Gastrocnemius medialis (tissue), 4 donors: ENCODE data around the gene CASK. TPM values are rescaled to one million over a fixed set of nuclear protein-coding genes. Genes with fewer than 3 reads are reported as not detected.
A peak's percentile ranks its signal among the peaks of the same experiment; 100 is the strongest.

ENCODE experiments used
- ATAC-seq, 2 donors: fragments of 150-250 bp; one replicate each; pipeline ENCODE4 v1.9.1; 2016
- DNase-seq, 2 donors: peaks; one replicate each; pipeline ENCODE4 v3.0.0-alpha.2; 2019
- H3K27ac ChIP-seq, 4 donors: fragments of 200-600 bp; sonication (generic); 1 replicate in 1 of 4; 2 replicates in 3 of 4; pipeline ENCODE4 v1.5.1; 2016 to 2018; ENCODE audit warnings: mild to moderate bottlenecking in 2 of 4, moderate library complexity in 1 of 4
- H3K27me3 ChIP-seq, 3 donors: fragments of 200-600 bp; sonication (generic) in 2 of 3; 1 replicate in 1 of 3; 2 replicates in 2 of 3; pipeline versions ENCODE4 v1.5.1 to v1.6.0; 2016 to 2019; ENCODE audit warnings: mild to moderate bottlenecking in 1 of 3, moderate library complexity in 1 of 3
- H3K36me3 ChIP-seq, 2 donors: fragments of 200-600 bp; sonication (generic) in 1 of 2; one replicate each; pipeline ENCODE4 v1.5.1; 2017 to 2018
- H3K4me1 ChIP-seq, 2 donors: fragments of 200-600 bp; sonication (generic) in 1 of 2; one replicate each; pipeline ENCODE4 v1.5.1; 2016 to 2017; ENCODE audit warnings: mild to moderate bottlenecking in 2 of 2
- H3K4me3 ChIP-seq, 4 donors: fragments of 200-600 bp; sonication (generic) in 3 of 4; 1 replicate in 1 of 4; 2 replicates in 3 of 4; pipeline ENCODE4 v1.5.1; 2016 to 2019; ENCODE audit warnings: mild to moderate bottlenecking in 2 of 4
- H3K9me3 ChIP-seq, 3 donors: fragments of 200-600 bp; sonication (generic) in 2 of 3; 1 replicate in 1 of 3; 2 replicates in 2 of 3; pipeline ENCODE4 v1.5.1; 2016 to 2019
- CTCF ChIP-seq, 5 experiments: fragments of 450-650 bp in 3 of 5; fragments of 200-600 bp in 2 of 5; sonication (generic) in 2 of 5; IDR thresholded peaks in 4 of 5; conservative IDR thresholded peaks in 1 of 5; 1 replicate in 4 of 5; 2 replicates in 1 of 5; pipeline ENCODE4 v1.5.1; 2016 to 2019; ENCODE audit warnings: antibody characterized with exemption in 5 of 5, mild to moderate bottlenecking in 3 of 5, moderate library complexity in 3 of 5
- POLR2A ChIP-seq, 2 donors: fragments of 450-650 bp; IDR thresholded peaks; one replicate each; pipeline ENCODE4 v1.6.1; 2017; ENCODE audit warnings: antibody characterized with exemption in 2 of 2, mild to moderate bottlenecking in 2 of 2, moderate library complexity in 2 of 2
- in situ Hi-C, 4 donors: fragments of 200-750 bp; cut with MboI; loops; one replicate each; pipeline versions ENCODE4 v1.15.0 to v1.8.0; 2017; ENCODE audit warnings: low sequenced_read_pairs in 4 of 4
- intact Hi-C: fragments of 100-400 bp; cut with DNase I; formaldehyde crosslinking; loops from one replicate; pipeline ENCODE4 v1.15.1; 2023; ENCODE audit warnings: low total_unique reads
- total RNA-seq, 4 donors: library from RNA; depleted of rRNA; stranded (reverse); fragments of >200 nt; gene quantifications; one replicate each; pipeline versions ENCODE4 v1.1.0 to v1.2.3, GENCODE V29; 2016

CASK gene
- total RNA-seq, 4 donors from 2014 or later, result 7.3 to 14.3 (median 10.0) TPM

GRCh38 chrX:41491267-41492004 is 431.9 kb downstream of the CASK start:
- Histone ChIP-seq H3K27me3 (peaks cover 0 to 4% (median 0%) of the 10 kb centered on the region in 3 donors), H3K9me3 (no peaks in the 10 kb centered on the region), H3K27ac (peak overlapping the region; percentile 58 to 72 (median 69)), H3K36me3 (no peaks in the 10 kb centered on the region), H3K4me1 (peaks cover 0 to 7% of the 10 kb centered on the region in 2 donors), H3K4me3 (no peak overlapping the region)
- DNase-seq (peak; percentile 30 to 45), ATAC-seq (peak; percentile 91 to 94)
- intact Hi-C loops, result loop anchor here (1.0 kb wide), 1 partner anchor 44 kb away; the partner anchor contains the start of gene NYX
- TF ChIP-seq CTCF (IDR thresholded peaks at IDR 0.05 in 4 of 5, conservative IDR thresholded peaks at IDR 0.05 in 1 of 5), result no peak
- TF ChIP-seq POLR2A (IDR thresholded peaks at IDR 0.05), result no peak
- in situ Hi-C loops, result no loop called here

- in situ Hi-C loops, result no loop called here
- Histone ChIP-seq H3K27ac (no peak overlapping the region), H3K27me3 (peaks cover 0 to 4% (median 0%) of the 10 kb centered on the region in 3 donors), H3K4me3 (no peak overlapping the region), H3K4me1 (peaks cover 0 to 7% of the 10 kb centered on the region in 2 donors), H3K9me3 (no peaks in the 10 kb centered on the region), H3K36me3 (no peaks in the 10 kb centered on the region)
- intact Hi-C loops, result no loop called here
- TF ChIP-seq CTCF (IDR thresholded peaks at IDR 0.05 in 4 of 5, conservative IDR thresholded peaks at IDR 0.05 in 1 of 5), result no peak
- no peak for TF ChIP-seq POLR2A (IDR thresholded peaks at IDR 0.05)
- DNase-seq, result no peak
- no peak for ATAC-seq
Observed at GRCh38 chrX:41490446-41490845, 432.9 kb downstream of the CASK start.

GRCh38 chrX:41482154-41482850 is 441.1 kb downstream of the CASK start:
- H3K27me3 ChIP-seq, result no peaks in the 10 kb centered on the region
- H3K36me3 ChIP-seq, result no peaks in the 10 kb centered on the region
- intact Hi-C loops, result no loop called here
- no peak overlapping the region for H3K4me3 ChIP-seq
- no peak overlapping the region for H3K27ac ChIP-seq
- TF ChIP-seq CTCF (IDR thresholded peaks at IDR 0.05 in 4 of 5, conservative IDR thresholded peaks at IDR 0.05 in 1 of 5) (no peak), POLR2A (IDR thresholded peaks at IDR 0.05) (no peak)
- DNase-seq, result no peak
- in situ Hi-C loops, result no loop called here
- no peaks in the 10 kb centered on the region for H3K4me1 ChIP-seq
- ATAC-seq, result no peak
- H3K9me3 ChIP-seq, result no peaks in the 10 kb centered on the region

GRCh38 chrX:41481264-41482109 is 441.9 kb downstream of the CASK start:
- no peaks in the 10 kb centered on the region for H3K27me3 ChIP-seq
- TF ChIP-seq CTCF (IDR thresholded peaks at IDR 0.05 in 4 of 5, conservative IDR thresholded peaks at IDR 0.05 in 1 of 5) (peak in 3 of 5 experiments; percentile 21 to 45 (median 44)), POLR2A (IDR thresholded peaks at IDR 0.05) (no peak)
- H3K9me3 ChIP-seq, result no peaks in the 10 kb centered on the region
- peak in 1 of 2 donors; percentile 64 for ATAC-seq
- H3K4me3 ChIP-seq, result no peak overlapping the region
- DNase-seq, result peak in 1 of 2 donors; percentile 21
- H3K4me1 ChIP-seq, result no peaks in the 10 kb centered on the region
- intact Hi-C loops, result no loop called here
- in situ Hi-C loops, result no loop called here
- H3K27ac ChIP-seq, result no peak overlapping the region
- no peaks in the 10 kb centered on the region for H3K36me3 ChIP-seq
